HG02970 (cell line): Measurements from ENCODE around the gene CHADL.

Source experiments
- ATAC-seq: cut with Tn5 transposase; IDR thresholded peaks from one replicate; pipeline ENCODE4 v1.9.1; 2021; ENCODE audit warnings: mild to moderate bottlenecking, moderate library complexity, moderate number of reproducible peaks; ENCODE audit not compliant: unreplicated experiment, low FRiP score

The CHADL gene

GRCh38 chr22:41231369-41231768 lies 9.4 kb downstream of the CHADL start:
- no peak for ATAC-seq

- no peak for ATAC-seq
Observed at GRCh38 chr22:41230401-41230785, 10.3 kb downstream of the CHADL start.

GRCh38 chr22:41229730-41230400 lies 10.9 kb downstream of the CHADL start:
- ATAC-seq: no peak

GRCh38 chr22:41229215-41229614 lies 11.5 kb downstream of the CHADL start:
- ATAC-seq: no peak

GRCh38 chr22:41226723-41227655 lies 13.7 kb downstream of the CHADL start:
- ATAC-seq: no peak

GRCh38 chr22:41223535-41223934 lies 17.2 kb downstream of the CHADL start:
- no peak for ATAC-seq

GRCh38 chr22:41222846-41223507 lies 17.8 kb downstream of the CHADL start:
- no peak for ATAC-seq

- ATAC-seq: no peak
Observed at GRCh38 chr22:41217553-41218157, 23.1 kb downstream of the CHADL start.

- no peak for ATAC-seq
Observed at GRCh38 chr22:41216984-41217383, 23.7 kb downstream of the CHADL start.

GRCh38 chr22:41215926-41216325 lies 24.8 kb downstream of the CHADL start:
- no peak for ATAC-seq

GRCh38 chr22:41215409-41215808 lies 25.3 kb downstream of the CHADL start:
- no peak for ATAC-seq

GRCh38 chr22:41206719-41207118 lies 34.0 kb downstream of the CHADL start:
- ATAC-seq: no peak

- peak; percentile 97 for ATAC-seq
Observed at GRCh38 chr22:41204992-41205900, 35.5 kb downstream of the CHADL start, which contains the start of gene L3MBTL2. L3MBTL2 (plus strand) TSS chr22:41205312; CDS start chr22:41205363, 51 bp downstream.

- no peak for ATAC-seq
Observed at GRCh38 chr22:41204066-41204465, 36.7 kb downstream of the CHADL start.

GRCh38 chr22:41203118-41203517 lies 37.6 kb downstream of the CHADL start:
- ATAC-seq: no peak

- ATAC-seq: no peak
Observed at GRCh38 chr22:41201141-41201540, 39.6 kb downstream of the CHADL start.

GRCh38 chr22:41198027-41198580 lies 42.6 kb downstream of the CHADL start:
- ATAC-seq: no peak

GRCh38 chr22:41197038-41197972 lies 43.4 kb downstream of the CHADL start:
- ATAC-seq: peak; percentile 68
